NCI-H226 (cell line): ENCODE measurements around the gene AHSG.

Experiments
- DNase-seq: peaks from one replicate; pipeline ENCODE4 v3.0.0-alpha.2; 2015

The AHSG gene

DNA sequence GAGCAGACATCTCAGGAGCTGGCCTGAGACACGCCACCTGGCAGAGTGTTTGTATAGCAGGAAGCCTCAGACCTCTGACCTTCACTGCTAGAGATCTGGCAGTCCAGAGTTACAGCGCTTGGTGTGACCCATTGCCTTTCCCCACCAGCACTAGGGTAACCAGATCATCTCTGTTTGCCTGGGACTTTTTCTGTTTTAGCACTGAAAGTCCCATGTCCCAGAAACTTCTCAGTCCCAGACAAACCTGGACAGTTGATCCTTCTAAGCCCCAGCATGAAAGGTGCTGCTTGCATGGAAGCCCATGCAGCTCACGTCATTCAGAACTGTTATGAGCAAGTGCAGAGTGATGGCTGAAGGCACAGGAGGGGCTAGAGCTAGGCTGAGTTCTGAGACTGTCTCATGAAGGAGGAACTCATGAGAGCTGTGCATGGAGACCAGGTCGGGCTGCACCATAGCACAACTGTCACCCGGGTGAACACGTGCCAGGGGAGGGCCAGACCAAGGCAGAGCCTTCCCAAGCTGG, 18.2 kb upstream of the AHSG start:
- no peak for DNase-seq

DNA sequence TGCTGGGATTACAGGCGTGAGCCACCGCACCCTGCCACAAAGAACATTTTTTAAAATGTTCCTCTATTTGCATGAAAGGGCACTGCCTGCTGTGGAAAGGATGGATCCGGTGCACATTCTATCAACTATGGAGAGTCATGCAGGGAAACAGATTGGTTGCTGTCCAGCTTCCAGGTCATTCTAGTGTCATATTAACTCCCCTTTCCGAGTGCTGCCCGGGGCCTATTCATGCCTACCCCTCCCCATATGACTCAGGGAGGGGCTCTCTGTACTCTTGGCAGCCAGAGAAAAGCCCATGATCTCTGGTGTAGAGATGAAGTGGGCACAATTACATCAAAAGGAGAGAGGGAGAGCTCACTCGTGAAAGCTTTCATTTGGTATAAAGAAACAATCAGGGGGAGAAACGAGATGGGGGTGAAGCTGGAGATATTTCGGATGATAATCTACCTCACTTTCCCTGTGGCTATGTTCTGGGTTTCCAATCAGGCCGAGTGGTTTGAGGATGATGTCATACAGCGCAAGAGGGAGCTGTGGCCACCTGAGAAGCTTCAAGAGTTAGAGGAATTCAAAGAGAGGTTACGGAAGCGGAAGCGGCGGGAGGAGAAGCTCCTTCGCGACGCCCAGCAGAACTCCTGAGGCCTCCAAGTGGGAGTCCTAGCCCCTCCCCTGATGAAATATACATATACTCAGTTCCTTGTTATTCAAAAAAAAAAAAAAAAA, 16.1 kb upstream of the AHSG start:
- peak; percentile 80 for DNase-seq

DNA sequence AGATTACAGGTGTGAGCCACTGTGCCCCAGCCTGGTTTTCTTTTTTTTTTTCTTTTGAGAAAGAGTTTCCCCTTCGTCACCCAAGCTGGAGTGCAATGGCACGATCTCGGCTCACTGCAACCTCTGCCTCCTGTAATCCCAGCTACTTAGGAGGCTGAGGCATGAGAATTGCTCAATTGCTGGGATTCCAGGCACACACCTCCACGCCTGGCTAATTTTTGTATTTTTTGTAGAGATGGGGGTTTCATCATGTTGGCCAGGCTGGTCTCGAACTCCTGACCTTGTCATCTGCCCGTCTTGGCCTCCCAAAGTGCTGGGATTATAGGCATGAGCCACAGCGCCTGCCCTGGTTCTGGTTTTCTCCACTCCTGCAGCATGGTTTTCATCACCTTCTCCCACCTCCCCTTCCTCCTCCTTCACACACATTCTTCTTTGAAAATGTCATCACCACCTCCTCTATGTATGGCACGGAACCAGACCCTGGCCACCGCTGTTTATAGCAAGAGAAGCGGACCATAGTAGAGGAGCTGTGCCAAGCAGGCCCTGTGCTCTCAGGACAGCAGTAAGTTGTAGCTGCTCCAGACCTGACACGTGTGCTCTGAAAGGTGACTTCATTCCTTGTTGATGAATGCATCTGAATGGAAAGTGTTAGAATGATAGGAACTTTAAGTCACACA, 14.6 kb upstream of the AHSG start:
- peak; percentile 93 for DNase-seq

DNA sequence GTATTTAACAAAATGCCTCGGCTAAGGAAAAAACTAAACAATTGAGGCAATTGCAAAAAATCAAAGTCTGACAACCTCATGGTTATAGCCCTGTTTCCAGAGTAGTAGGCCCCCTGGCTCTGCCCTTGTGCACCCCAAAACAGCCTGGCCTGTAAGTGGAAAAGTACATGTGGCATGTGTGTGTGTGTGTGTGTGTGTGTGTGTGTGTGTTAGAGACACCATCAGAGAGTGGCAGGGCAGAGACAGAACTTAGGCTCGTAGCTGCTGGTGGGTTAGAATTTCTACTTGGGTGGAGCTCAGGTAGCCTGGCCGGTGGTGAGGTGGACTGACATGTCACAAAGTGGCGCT, 14.1 kb upstream of the AHSG start:
- DNase-seq = no peak

DNA sequence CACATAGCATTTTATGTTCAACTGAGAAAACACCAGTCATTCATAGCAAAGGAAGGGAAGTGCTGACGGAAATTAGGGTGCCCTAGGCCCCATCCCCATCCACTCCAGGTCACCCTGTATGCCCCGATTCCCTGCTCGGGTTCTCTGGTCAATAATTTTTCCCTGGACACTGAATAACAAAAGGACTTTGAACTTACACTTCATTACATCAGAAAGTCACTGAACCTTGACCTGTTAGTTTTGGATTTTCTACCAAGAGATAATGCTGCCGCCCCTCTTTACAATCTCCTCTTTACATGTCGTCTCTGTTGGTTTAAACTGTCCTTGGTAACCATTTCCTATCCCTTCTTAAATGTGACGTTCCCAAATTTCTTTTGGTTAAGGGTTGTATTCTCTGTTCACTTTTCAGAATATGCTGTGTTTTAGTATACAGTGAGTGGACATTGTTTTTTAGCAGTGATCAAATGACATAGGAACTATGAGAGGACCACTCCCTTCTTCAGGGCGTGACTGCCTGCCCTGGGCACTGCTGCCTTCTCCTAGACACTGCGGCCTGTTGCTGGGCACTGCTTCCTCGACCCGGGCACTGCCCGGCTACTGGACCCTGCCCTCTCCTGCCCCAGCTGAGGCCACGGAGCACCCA, 13.6 kb upstream of the AHSG start:
- DNase-seq = no peak

DNA sequence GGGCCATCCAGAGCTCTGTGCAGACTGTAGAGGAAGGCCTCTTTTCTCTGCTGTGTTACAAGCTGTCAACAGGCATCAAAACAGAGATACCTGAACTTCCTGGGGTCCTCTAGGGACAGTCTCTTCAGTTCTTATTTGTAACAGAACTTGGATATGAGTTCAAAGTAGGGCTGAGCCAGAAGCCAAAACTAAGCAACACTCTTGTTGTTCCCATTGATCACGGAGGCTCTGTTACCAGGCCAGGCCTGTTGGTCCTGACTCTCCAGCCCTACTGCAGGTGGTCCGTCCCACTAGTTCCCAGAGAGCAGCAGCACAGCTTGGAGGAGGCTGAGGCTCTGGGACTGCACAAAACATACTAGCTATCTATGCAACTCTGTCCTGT, 13.1 kb upstream of the AHSG start:
- DNase-seq = no peak

DNA sequence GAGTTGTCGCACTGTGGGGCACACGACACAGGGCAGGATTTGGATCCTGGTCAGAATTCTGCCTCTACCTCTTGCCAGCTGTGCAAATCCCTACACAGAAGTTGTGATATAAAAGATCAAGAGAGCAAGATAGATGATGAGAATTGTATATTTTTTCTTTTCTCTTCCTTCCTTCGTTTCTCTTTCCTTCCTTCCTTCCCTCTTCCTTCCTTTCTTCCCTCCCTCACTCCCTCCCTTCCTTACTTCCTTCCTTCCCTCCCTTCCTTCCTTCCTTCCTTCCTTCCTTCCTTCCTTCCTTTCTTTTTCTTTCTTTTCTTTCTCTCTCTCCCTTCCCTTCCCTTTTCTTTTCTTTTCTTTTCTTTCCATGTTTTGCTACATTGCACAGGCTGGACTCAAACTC, 12.0 kb upstream of the AHSG start:
- no peak for DNase-seq

DNA sequence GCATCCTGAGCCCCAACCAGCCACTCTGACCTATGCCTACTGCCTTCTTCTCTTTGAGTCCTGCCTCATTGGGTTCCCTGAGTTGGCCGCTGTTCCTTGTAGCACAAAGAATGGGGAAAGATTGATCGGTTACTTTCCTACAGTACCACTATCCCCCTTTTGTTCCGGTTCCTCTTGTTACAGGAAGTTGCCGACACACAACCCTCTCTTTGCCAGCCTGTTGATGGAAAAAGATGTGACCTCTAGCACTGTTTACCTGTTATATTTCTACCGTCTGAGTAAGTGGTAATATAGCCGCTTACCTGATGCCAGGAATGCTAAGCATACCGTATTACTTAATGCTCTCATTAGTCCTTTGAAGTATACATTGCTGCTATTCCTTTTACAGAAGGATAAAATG, 9.7 kb upstream of the AHSG start:
- no peak for DNase-seq

DNA sequence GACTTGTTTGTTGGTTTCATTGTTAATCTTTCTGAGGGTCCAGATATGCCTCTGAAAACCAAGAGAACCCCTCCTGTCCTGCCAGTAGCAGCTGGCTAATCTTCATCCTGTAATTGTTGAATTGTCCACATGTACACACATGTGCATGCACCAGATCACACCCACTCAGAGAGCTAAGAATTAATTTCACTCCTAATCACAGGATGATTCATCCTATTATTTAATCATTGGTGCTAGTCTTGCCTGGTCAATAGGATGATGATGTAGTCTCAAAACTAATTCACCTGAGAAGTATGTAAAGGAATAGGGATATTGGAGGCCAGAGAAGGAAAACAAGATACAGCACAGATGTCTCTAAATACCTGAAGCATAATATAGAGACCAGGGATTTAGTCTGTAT, 7.8 kb upstream of the AHSG start:
- DNase-seq = no peak

DNA sequence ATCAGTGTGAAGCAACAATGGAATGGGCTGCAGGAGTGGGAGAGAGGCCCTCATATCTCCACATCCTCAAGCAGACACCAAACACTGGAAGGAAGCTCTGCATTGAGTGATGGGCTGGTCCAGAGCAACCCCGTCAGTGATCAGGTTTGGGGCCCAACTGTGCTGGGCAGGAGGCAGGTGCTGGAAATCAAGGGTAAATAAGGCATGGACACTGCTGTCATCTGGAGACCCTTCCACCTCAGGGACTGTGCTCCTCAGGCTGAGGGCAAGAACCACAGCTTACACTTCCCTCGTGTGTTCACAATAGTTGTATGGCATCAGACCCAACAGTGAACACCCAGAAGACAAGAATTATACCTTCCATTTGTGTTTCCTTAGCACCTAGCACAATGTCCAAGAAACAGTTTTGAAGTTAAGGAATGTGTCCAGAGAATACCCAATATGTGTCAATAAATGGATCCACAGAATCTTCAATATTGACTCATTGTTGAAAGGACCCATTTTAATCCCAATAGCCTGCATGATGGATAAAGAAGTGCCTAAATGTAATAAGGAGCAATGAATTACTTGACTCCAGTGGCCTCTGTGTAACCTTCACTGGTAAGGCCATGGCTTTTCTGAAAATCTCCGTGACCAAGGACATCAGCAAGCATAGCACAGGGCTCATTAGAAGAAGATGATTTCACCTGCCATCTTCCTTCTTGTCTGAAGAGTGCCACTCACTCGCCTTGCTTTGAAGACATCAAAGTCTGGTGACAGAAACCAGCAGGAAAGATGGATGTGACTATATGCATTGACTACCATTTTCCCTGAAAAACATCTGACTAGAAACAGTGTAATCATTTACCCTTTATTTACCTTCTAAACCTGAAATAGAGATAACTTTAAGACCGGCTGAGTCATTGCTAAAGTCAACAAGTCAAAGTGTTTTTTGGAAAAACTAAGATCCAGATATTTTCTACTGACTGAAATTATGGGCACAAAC, 7.0 kb upstream of the AHSG start:
- no peak for DNase-seq

DNA sequence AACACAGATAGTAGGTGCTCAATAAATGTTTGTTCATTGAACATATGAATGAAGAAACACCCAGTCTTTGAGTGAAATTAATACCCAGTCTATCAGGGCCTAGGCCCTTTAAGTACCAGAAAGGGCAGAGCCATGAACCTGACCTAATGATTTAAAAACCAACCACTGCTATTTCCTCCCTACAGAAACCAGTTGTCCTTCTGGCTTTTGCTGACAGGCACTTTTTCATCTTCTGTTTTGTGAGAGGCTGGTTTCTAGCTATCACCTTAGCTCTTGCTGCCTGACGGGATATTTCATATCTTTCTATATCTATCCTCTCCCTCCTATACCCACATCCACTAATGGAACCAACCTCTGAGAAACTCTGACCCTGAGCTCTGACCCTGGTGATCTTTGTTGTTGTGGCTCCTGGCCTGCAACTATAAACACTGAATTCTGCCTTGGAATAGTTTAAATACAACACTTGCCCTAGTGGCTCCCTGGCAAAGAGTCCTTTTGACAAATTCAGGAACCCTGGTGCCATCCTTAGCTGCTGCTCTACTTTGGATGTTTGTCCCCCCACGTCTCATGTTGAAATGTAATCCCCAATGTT, 4.1 kb upstream of the AHSG start:
- no peak for DNase-seq

DNA sequence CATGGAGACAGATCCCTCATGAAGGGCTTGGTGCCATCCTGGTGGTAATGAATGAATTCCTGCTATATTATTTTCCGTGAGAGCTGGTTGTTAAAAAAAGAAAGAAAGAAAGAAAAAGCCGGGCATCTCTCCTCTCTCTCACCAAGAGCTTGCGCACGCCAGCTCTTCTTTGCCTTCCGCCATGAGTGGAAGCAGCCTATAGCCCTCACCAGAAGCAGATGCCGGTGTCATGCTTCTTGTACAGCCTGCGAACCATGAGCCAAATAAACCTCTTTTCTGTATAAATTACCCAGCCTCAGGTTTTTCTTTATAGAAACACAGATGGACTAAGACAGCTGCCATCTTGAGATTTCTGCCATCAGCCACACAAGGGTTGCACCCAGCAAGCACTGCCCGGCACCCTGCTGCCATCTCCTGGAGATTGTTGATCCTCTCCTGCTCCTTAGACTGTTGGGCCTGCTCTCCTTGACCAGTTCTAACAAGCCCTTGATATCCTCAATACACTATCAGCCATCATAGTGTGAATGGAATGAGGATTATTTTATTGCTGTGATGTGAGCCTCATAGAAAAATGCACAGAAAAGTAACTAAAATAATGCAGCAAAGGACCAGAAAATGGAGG, 3.5 kb upstream of the AHSG start:
- no peak for DNase-seq

DNA sequence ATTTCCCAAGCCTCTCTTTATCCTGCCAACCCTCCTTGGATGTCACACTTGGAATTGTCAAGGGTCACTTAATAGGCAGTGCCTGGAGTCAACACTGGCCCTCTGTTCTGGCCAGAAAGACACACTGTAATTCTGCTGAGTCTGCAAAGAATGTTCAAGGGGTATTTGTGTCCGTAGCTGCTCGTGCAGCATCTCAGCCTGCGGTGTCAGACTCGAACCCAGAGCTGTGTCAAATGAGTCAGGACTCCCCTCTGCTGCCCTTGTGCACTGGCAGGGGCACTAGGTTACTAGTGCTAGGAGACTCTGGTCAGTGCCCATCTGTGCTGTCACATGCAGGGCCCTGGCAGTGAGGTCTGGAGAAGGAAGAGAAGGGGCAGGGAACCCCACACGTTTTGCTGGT, 795 bp upstream of the AHSG start:
- DNase-seq = no peak

DNA sequence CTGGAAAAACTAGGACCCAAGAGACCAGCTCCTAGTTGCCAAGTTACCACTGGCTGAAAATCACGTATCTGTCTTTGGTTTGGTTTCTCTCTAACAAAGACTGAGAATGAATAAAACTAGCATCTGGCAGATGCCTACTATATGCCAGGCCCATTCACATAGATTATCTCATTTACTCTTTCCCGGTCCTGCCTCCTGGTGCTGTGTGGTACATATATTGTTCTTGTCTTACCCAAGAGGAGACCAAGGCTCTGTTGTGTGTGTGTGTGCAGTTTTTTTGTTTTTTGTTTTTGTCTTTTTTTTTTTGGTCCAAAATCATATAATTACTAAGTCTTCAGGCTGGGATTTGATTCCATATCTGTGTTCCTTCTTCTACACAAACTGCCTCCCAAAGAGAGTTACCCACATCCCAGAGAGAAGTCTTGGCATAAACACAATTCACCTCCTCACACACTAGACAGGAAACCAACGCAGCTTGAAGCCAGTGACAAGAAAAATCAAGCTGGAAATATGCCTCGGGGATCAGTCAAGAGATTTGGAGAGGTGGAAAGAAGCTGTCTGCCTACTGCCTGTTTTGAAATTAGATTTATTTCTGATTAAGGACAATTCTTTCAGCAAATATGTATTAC, 891 bp downstream of the AHSG start:
- no peak for DNase-seq

DNA sequence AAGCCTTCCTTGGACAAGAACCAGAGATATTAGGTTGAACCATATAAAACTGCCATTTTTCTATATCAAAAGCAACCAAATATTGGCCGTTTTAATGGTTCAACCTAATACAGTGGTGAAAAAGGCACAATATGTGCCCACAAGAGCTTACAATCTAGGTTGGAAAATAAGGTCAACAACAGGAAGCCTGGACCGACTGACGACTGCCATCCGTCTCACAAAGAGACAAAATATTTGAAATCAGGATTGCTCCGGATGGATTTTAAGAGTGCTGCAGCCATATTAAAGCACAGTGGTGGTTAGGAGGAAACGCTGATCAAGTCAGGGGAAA, 1.4 kb downstream of the AHSG start:
- no peak for DNase-seq

DNA sequence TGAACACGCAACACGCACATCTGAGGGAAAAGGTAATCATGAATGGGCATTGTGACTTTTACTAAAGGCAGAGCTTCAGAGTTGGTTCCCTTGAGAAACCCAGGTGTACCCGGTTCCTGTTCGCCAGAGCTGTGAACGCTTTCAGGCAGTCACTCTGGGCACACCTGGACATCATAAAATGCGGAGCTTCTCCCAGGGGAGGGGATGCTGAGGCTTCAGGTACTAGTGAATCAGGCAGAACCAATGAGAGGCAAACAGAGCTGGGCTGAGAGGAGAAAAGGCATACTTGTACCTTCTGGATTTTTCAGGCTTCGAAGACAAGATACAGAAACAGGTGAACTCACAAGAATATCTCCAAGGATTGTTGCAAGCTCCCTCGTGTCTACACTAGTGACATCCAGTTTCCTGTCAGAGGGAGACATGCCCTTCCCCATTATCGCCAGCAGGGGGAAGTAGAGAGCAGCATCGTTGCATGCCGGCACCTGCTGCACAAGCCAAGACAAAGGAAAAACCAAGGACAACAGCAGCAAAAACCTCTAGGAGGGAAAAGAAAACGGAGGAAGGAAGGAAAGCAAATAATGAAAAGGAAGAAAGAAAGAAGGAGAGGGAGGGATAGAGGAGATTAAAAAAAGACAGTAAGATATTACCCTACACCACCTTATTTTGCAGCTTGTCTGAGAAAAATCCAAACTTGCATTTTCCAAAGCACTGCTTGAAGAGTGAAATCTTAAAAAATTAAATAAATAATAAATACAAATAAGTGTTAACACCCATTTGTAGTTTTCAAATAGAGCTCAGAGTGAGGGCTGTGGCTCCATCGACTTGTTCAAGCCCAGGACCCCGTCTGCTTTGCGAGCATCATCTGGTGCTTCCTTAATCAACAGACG, 2.0 kb downstream of the AHSG start:
- peak; percentile 47 for DNase-seq

DNA sequence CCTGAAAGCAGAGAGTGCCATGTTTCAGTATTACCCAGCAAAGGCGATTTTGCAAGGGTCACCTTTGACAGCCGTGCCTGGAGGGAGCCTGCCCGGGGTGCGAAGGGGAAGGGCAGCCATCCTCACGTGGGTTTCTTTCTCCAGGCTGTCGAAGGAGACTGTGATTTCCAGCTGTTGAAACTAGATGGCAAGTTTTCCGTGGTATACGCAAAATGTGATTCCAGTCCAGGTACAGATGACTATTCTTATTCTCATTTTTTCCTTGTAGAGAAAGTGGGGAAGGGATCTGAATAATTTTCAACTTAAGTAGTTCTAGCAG, 3.4 kb downstream of the AHSG start:
- DNase-seq = no peak

DNA sequence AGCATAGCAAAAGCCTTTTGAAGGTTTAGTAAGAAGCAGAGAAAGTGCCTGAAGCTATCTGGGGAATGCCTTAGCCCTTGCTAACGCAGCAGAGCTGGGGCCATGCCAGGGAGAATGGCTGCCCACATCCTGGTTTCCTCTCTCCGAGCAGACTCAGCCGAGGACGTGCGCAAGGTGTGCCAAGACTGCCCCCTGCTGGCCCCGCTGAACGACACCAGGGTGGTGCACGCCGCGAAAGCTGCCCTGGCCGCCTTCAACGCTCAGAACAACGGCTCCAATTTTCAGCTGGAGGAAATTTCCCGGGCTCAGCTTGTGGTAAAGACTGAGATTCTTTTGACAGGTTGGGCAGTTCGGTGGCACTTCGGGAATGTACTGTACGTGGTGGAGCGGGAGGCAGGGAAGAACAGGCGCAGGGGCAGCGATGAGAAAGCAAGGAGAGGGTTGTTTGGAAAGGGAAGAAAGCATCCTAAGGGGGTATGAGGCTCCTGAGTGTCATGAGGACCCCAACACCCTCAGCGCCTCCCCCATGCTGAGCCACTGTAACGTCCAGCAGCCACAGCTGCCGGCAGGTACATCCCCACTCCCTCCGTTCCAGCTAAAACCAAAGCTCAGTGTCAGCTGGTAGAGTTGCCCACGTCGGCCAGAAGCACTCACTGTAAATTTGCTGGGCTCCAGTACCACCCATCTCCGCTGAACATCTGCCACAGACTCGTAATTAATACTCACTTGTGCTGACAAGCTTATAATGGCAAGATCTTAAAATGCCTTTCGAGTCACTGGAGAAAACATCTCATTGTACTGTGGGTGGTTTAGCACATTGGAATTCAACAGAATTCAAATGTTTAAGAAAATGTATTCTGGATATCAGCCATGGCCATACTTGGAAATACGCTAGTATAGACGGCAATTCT, 4.4 kb downstream of the AHSG start:
- peak; percentile 99 for DNase-seq

DNA sequence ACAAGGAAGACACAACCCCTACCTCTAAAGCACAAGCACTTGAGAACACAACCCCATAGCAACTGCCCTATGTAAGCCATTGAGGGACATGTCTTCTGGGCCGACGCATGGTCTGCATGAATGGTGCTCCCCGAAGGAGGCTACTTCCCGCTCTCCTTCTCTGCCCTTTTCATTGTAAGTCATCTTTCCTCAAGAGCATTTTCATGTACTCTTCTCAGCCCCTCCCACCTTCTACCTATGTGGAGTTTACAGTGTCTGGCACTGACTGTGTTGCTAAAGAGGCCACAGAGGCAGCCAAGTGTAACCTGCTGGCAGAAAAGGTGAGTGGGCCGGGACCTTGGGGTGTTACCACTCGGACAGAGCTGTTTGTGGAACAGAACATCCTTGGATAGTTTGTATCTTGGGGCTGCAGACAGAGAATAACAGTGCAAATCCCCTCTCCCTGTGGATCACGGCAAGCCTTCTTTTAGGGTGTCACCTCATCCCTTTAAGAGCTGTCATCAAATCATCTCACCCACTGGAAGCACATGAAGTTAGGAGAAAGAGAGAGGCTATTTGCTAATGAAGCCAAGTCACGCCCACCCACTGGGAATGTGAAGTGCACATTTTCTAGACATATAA, 5.6 kb downstream of the AHSG start:
- no peak for DNase-seq
